Embryonic facial prominence (tissue), 1 donor: ENCODE data around the gene SERINC1.

Experiments
- DNase-seq: peaks from one replicate; pipeline ENCODE4 v3.0.0-alpha.2; 2016; ENCODE audit errors: extremely low spot score

SERINC1 gene

GRCh38 chr6:122393351-122393896 lies 78.2 kb downstream of the SERINC1 start:
- no peak for DNase-seq
